ENCODE results near the gene ATP11A.

DNA sequence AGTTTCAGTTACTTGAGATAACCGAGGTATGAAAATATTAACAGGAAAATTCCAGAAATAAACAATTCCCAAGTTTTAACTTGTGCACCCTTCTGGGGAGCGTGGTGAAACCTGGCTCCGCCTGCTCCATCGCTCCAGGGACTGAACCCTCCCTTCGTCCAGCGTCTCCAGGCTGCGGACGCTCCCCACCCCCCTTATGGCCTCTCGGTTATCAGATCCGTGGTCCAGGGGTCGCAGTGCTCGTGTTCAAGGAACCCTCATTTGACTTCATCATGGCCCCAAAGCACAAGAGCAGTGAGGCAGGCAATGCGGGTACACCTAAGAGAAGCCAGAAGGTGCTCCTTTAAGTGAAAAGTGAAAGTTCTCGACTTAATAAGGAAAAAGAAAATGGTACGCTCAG lies 71.1 kb downstream of the ATP11A start:
- TF ChIP-seq, protein P1, sequence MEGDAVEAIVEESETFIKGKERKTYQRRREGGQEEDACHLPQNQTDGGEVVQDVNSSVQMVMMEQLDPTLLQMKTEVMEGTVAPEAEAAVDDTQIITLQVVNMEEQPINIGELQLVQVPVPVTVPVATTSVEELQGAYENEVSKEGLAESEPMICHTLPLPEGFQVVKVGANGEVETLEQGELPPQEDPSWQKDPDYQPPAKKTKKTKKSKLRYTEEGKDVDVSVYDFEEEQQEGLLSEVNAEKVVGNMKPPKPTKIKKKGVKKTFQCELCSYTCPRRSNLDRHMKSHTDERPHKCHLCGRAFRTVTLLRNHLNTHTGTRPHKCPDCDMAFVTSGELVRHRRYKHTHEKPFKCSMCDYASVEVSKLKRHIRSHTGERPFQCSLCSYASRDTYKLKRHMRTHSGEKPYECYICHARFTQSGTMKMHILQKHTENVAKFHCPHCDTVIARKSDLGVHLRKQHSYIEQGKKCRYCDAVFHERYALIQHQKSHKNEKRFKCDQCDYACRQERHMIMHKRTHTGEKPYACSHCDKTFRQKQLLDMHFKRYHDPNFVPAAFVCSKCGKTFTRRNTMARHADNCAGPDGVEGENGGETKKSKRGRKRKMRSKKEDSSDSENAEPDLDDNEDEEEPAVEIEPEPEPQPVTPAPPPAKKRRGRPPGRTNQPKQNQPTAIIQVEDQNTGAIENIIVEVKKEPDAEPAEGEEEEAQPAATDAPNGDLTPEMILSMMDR (conservative IDR thresholded peaks at IDR 0.05; ENCODE audit: low read depth in 2 of 2) = no peak
- TF ChIP-seq EZH2 (IDR thresholded peaks at IDR 0.05; ENCODE audit: low read depth, unreplicated experiment) (no peak), EZH2phosphoT487 (IDR thresholded peaks at IDR 0.05; ENCODE audit: unreplicated experiment) (no peak), POLR2AphosphoS5 (IDR thresholded peaks at IDR 0.05; ENCODE audit: low read depth) (no peak), ZNF114 (CRISPR knock-in tag; IDR thresholded peaks at IDR 0.05) (no peak), CREB1 (CRISPR knock-in tag; IDR thresholded peaks at IDR 0.05; ENCODE audit: low read depth) (no peak)

All from GM23338 (cell line).